Ascending aorta (tissue), 2 donors: ENCODE measurements around the gene ZNF641. TPM values are rescaled to one million over a fixed set of nuclear protein-coding genes. Genes with fewer than 3 reads are reported as not detected.

ENCODE experiments used
- DNase-seq, 2 donors: peaks; one replicate each; pipeline ENCODE4 v3.0.0-alpha.2; 2019; ENCODE audit warnings: low spot score in 2 of 2
- H3K27ac ChIP-seq, 2 donors: fragments of 200-600 bp; sonication (generic); one replicate each; pipeline ENCODE4 v1.5.1; 2016 to 2017; ENCODE audit warnings: mild to moderate bottlenecking in 1 of 2
- H3K27me3 ChIP-seq: fragments of 200-600 bp; sonication (generic); one replicate; pipeline ENCODE4 v1.5.1; 2017
- H3K36me3 ChIP-seq, 2 donors: fragments of 200-600 bp; sonication (generic); one replicate each; pipeline ENCODE4 v1.5.1; 2016
- H3K4me1 ChIP-seq, 2 donors: fragments of 200-600 bp; sonication (generic); one replicate each; pipeline ENCODE4 v1.5.1; 2016 to 2017; ENCODE audit warnings: mild to moderate bottlenecking in 1 of 2
- H3K4me3 ChIP-seq, 2 donors: fragments of 200-600 bp; sonication (generic); one replicate each; pipeline ENCODE4 v1.5.1; 2016 to 2017; ENCODE audit warnings: mild to moderate bottlenecking in 1 of 2
- H3K9me3 ChIP-seq, 2 donors: fragments of 200-600 bp; sonication (generic); one replicate each; pipeline ENCODE4 v1.5.1; 2016
- intact Hi-C: fragments of 100-400 bp; cut with DNase I; formaldehyde crosslinking; loops from one replicate; pipeline ENCODE4 v1.15.1; 2023
- total RNA-seq: library from RNA; depleted of rRNA; stranded (reverse); fragments of >200 nt; gene quantifications from one replicate; pipeline ENCODE4 v1.1.0, GENCODE V29; 2016
- TF ChIP-seq, protein P1 (sequence below), 3 experiments: fragments of 200-600 bp in 2 of 3; fragments of 450-650 bp in 1 of 3; sonication (generic) in 2 of 3; IDR thresholded peaks; one replicate each; pipeline ENCODE4 v1.5.1; 2016 to 2019; ENCODE audit warnings: antibody characterized with exemption in 3 of 3, mild to moderate bottlenecking in 1 of 3, moderate library complexity in 1 of 3

The ZNF641 gene
- total RNA-seq, 1 donor from 2014 or later, result 10.9 TPM

GRCh38 chr12:48380596-48380995 lies 29.9 kb upstream of the ZNF641 start:
- H3K27ac ChIP-seq, result no peak overlapping the region
- no peak for DNase-seq
- H3K27me3 ChIP-seq, result no peaks in the 10 kb centered on the region
- H3K4me1 ChIP-seq, result no peaks in the 10 kb centered on the region
- TF ChIP-seq, protein P1, sequence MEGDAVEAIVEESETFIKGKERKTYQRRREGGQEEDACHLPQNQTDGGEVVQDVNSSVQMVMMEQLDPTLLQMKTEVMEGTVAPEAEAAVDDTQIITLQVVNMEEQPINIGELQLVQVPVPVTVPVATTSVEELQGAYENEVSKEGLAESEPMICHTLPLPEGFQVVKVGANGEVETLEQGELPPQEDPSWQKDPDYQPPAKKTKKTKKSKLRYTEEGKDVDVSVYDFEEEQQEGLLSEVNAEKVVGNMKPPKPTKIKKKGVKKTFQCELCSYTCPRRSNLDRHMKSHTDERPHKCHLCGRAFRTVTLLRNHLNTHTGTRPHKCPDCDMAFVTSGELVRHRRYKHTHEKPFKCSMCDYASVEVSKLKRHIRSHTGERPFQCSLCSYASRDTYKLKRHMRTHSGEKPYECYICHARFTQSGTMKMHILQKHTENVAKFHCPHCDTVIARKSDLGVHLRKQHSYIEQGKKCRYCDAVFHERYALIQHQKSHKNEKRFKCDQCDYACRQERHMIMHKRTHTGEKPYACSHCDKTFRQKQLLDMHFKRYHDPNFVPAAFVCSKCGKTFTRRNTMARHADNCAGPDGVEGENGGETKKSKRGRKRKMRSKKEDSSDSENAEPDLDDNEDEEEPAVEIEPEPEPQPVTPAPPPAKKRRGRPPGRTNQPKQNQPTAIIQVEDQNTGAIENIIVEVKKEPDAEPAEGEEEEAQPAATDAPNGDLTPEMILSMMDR (IDR thresholded peaks at IDR 0.05), result no peak
- no peak overlapping the region for H3K4me3 ChIP-seq
- intact Hi-C loops, result no loop called here
- H3K9me3 ChIP-seq, result no peaks in the 10 kb centered on the region
- H3K36me3 ChIP-seq, result no peaks in the 10 kb centered on the region

DNA sequence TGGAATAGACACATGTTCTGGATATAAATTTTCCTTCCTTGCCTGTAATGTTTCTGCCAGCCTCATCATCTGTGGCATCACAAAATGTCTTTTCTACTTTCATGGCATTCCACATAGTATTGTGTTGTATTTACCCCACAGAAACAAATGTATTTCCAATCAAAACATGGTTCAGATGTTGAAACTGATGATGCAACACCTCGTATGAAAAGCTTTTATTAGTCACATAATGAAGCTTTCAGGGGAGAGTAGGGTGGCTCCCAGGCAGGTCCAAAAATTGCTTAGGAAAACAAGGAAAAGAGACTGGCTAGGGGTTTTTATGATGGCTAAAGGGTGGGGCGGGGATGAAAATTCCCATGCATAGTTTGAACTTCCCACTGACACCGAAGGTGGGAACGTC lies 29.1 kb upstream of the ZNF641 start:
- no peak overlapping the region for H3K27ac ChIP-seq
- intact Hi-C loops, result no loop called here
- no peaks in the 10 kb centered on the region for H3K4me1 ChIP-seq
- no peaks in the 10 kb centered on the region for H3K9me3 ChIP-seq
- TF ChIP-seq, protein P1 (IDR thresholded peaks at IDR 0.05), result no peak
- no peak for DNase-seq
- no peak overlapping the region for H3K4me3 ChIP-seq
- H3K27me3 ChIP-seq, result no peaks in the 10 kb centered on the region
- no peaks in the 10 kb centered on the region for H3K36me3 ChIP-seq

DNA sequence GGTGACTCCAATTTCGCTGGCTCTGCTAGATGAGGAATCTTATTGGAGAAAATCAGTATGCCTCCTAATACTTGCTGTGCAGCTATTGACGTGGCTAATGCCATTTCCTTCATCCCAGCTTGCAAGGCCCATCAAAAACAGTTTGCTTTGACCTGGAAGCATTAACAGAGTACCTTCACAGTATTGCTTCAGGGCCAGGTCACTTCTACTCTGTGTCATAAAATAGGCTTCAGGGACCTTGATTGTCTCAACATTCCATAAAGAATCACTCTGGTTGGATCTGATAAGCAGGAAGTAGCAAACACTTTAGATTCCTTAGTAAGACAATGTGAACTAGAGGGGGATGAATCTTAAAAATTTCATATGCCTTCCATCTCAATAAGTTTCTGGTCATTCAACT lies 26.9 kb upstream of the ZNF641 start:
- no peak for DNase-seq
- no peaks in the 10 kb centered on the region for H3K4me1 ChIP-seq

DNA sequence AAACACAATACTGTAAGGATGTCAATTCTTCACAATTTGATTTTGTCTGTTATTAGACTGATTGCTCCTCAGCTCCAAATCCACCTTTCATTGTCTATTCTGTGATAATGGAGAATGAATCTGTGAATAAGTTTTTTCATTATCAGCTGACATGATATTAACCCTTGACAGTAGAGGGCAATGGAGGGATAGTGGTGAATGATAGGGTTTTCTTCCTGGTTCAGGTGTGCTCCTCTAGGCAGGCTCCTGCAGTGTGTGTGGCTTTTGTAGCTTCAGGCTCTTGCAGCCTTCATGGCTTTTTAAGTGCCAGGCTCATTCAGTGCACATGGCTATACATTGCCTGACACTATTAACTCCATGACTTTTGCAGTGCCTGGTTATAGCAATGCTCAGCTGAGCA lies 23.4 kb upstream of the ZNF641 start:
- H3K27me3 ChIP-seq, result no peaks in the 10 kb centered on the region
- H3K4me1 ChIP-seq, result no peaks in the 10 kb centered on the region
- intact Hi-C loops, result no loop called here
- H3K27ac ChIP-seq, result no peak overlapping the region
- H3K4me3 ChIP-seq, result no peak overlapping the region
- H3K36me3 ChIP-seq, result no peaks in the 10 kb centered on the region
- TF ChIP-seq, protein P1 (IDR thresholded peaks at IDR 0.05), result no peak
- peaks cover 0 to 3% of the 10 kb centered on the region in 2 donors for H3K9me3 ChIP-seq
- DNase-seq, result no peak

More for the DNA sequence above, 26.9 kb upstream of the ZNF641 start:
- Histone ChIP-seq H3K27me3 (no peaks in the 10 kb centered on the region), H3K36me3 (no peaks in the 10 kb centered on the region), H3K9me3 (no peaks in the 10 kb centered on the region), H3K27ac (no peak overlapping the region), H3K4me3 (no peak overlapping the region)
- intact Hi-C loops, result no loop called here
- TF ChIP-seq, protein P1 (IDR thresholded peaks at IDR 0.05), result no peak

DNA sequence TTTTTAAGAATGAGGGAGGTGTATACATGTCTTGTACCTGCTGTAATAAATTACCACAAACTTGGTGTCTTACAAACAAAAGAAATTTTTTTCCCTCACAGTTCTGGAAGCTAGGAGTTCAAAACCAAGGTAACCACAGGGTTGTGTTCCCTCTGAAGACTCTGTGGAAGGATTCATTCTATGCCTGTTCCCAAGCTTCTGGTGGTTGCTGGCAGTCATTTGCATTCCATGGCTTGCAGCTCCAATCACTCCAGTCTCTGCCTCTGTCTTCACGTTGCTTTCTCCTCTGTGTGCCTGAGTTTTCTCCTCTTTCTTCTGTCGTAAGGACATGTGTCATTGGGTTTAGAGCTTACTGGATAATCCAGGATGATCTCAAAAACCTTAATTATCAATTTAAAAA lies 15.4 kb upstream of the ZNF641 start:
- Histone ChIP-seq H3K27ac (no peak overlapping the region), H3K36me3 (no peaks in the 10 kb centered on the region), H3K4me3 (no peak overlapping the region), H3K9me3 (no peaks in the 10 kb centered on the region), H3K27me3 (no peaks in the 10 kb centered on the region), H3K4me1 (no peaks in the 10 kb centered on the region)
- TF ChIP-seq, protein P1 (IDR thresholded peaks at IDR 0.05), result no peak
- no peak for DNase-seq
- intact Hi-C loops, result no loop called here

- H3K27ac ChIP-seq, result no peak overlapping the region
- no peak for DNase-seq
- intact Hi-C loops, result no loop called here
- H3K27me3 ChIP-seq, result no peaks in the 10 kb centered on the region
- H3K4me1 ChIP-seq, result no peaks in the 10 kb centered on the region
- H3K4me3 ChIP-seq, result no peak overlapping the region
- no peaks in the 10 kb centered on the region for H3K9me3 ChIP-seq
- no peaks in the 10 kb centered on the region for H3K36me3 ChIP-seq
- TF ChIP-seq, protein P1 (IDR thresholded peaks at IDR 0.05), result no peak
Measured at GRCh38 chr12:48361664-48362339, 11.1 kb upstream of the ZNF641 start.
